ENCODE data around the gene GRIK4.

GRCh38 chr11:120966840-120967239 lies 455.3 kb downstream of the GRIK4 start:
- no peak for TF ChIP-seq CTCF (IDR thresholded peaks at IDR 0.05; ENCODE audit: insufficient read depth, low read length)
- TF ChIP-seq POLR2AphosphoS5 (IDR thresholded peaks at IDR 0.05; ENCODE audit: low read depth): no peak
- TF ChIP-seq SPI1 (IDR thresholded peaks at IDR 0.05; ENCODE audit: borderline replicate concordance, low read depth): no peak
- no peak for TF ChIP-seq REST (IDR thresholded peaks at IDR 0.05; ENCODE audit: insufficient replicate concordance, low read depth)
- no peak for TF ChIP-seq GABPA (IDR thresholded peaks at IDR 0.05; ENCODE audit: low read depth)
